ENCODE measurements around the gene ZSCAN5C.
A peak's percentile ranks its signal among the peaks of the same experiment; 100 is the strongest.
"Not testable (repeated sequence)": the region's sequence is repeated elsewhere in the genome, so short reads cannot be mapped to it uniquely, and the experiment has no call there.

ZSCAN5C gene

GRCh38 chr19:56201973-56202372 is at the start of gene ZSCAN5C:
Gene ZSCAN5C, plus strand, starts transcription at chr19:56202273. Its CDS starts 3,641 bp downstream, at chr19:56205914.
- no peak for DNase-seq
- intact Hi-C loops (cut with DNase I): no loop called here

- intact Hi-C loops (cut with DNase I): no loop called here
- no peak for DNase-seq
These were observed 49.4 kb upstream of the ZSCAN5C start for GRCh38 chr19:56152644-56153043.

GRCh38 chr19:56153507-56153906 is 48.6 kb upstream of the ZSCAN5C start:
- no peak for DNase-seq
- intact Hi-C loops (cut with DNase I): no loop called here

- intact Hi-C loops (cut with DNase I): loop anchor here (5.0 kb wide), 1 partner anchor 48 kb away; no protein-coding TSS in a partner anchor
- DNase-seq: no peak
These were observed 46.9 kb upstream of the ZSCAN5C start for GRCh38 chr19:56155124-56155687.

- intact Hi-C loops (cut with DNase I): loop anchor here (5.0 kb wide), 1 partner anchor 49 kb away; no protein-coding TSS in a partner anchor
- DNase-seq: no peak
These were observed 45.3 kb upstream of the ZSCAN5C start for GRCh38 chr19:56156768-56157167.

- intact Hi-C loops (cut with DNase I): loop anchor here (5.0 kb wide), 1 partner anchor 51 kb away; no protein-coding TSS in a partner anchor
- DNase-seq: no peak
These were observed 43.8 kb upstream of the ZSCAN5C start for GRCh38 chr19:56158170-56158757.

GRCh38 chr19:56159009-56159559 is 43.0 kb upstream of the ZSCAN5C start:
- intact Hi-C loops (cut with DNase I): loop anchor here (5.0 kb wide), 1 partner anchor 52 kb away; no protein-coding TSS in a partner anchor
- no peak for DNase-seq

- intact Hi-C loops (cut with DNase I): loop anchor here (5.0 kb wide), 1 partner anchor 52 kb away; no protein-coding TSS in a partner anchor
- no peak for DNase-seq
These were observed 42.3 kb upstream of the ZSCAN5C start for GRCh38 chr19:56159622-56160271.

GRCh38 chr19:56161534-56161933 is 40.5 kb upstream of the ZSCAN5C start:
- DNase-seq: no peak
- intact Hi-C loops (cut with DNase I): no loop called here

- DNase-seq: no peak
- intact Hi-C loops (cut with DNase I): no loop called here
These were observed 39.8 kb upstream of the ZSCAN5C start for GRCh38 chr19:56162258-56162657.

GRCh38 chr19:56163097-56163496 is 39.0 kb upstream of the ZSCAN5C start:
- no peak for DNase-seq
- intact Hi-C loops (cut with DNase I): no loop called here

GRCh38 chr19:56167064-56167578 is 35.0 kb upstream of the ZSCAN5C start:
- DNase-seq: no peak
- intact Hi-C loops (cut with DNase I): no loop called here

- intact Hi-C loops (cut with DNase I): loop anchor here (5.0 kb wide), 1 partner anchor 88 kb away; no protein-coding TSS in a partner anchor
- DNase-seq: peak in 1 of 10 donors; percentile 30
These were observed 31.8 kb upstream of the ZSCAN5C start for GRCh38 chr19:56170261-56170660.

- no peak for DNase-seq
- intact Hi-C loops (cut with DNase I): loop anchor here (5.0 kb wide), 1 partner anchor 92 kb away; no protein-coding TSS in a partner anchor
These were observed 28.0 kb upstream of the ZSCAN5C start for GRCh38 chr19:56174086-56174485.

- intact Hi-C loops (cut with DNase I): loop anchor here (5.0 kb wide), 1 partner anchor 92 kb away; no protein-coding TSS in a partner anchor
- DNase-seq: no peak
These were observed 27.5 kb upstream of the ZSCAN5C start for GRCh38 chr19:56174550-56174949.

GRCh38 chr19:56175861-56176307 is 26.2 kb upstream of the ZSCAN5C start, which contains the start of gene GALP:
Gene GALP, plus strand, starts transcription at chr19:56176008. Its CDS starts 1,101 bp downstream, at chr19:56177109.
- intact Hi-C loops (cut with DNase I): not testable (repeated sequence)

GRCh38 chr19:56176310-56176709 is 25.8 kb upstream of the ZSCAN5C start:
- intact Hi-C loops (cut with DNase I); DNase-seq: not testable (repeated sequence)

More at GRCh38 chr19:56175861-56176307, 26.2 kb upstream of the ZSCAN5C start, which contains the start of gene GALP:
- not testable (repeated sequence) for DNase-seq

GRCh38 chr19:56176881-56177280 is 25.2 kb upstream of the ZSCAN5C start:
- intact Hi-C loops (cut with DNase I): no loop called here
- peak in 1 of 10 donors; percentile 46 for DNase-seq

- DNase-seq: peak in 1 of 10 donors; percentile 9
- intact Hi-C loops (cut with DNase I): no loop called here
These were observed 24.4 kb upstream of the ZSCAN5C start for GRCh38 chr19:56177564-56178243.

- DNase-seq: peak in 1 of 10 donors; percentile 14
- intact Hi-C loops (cut with DNase I): no loop called here
These were observed 12.3 kb upstream of the ZSCAN5C start for GRCh38 chr19:56189785-56190184.

All from posterior cingulate gyrus (tissue), 11 donors.